ENCODE results near the gene PLXNA4.
A peak's percentile ranks its signal among the peaks of the same experiment; 100 is the strongest.

PLXNA4 gene

GRCh38 chr7:132475037-132475668 is 101.1 kb downstream of the PLXNA4 start:
- 42% methylated on average over 6 of the region's 8 CpGs for WGBS
- H2AFZ ChIP-seq (ENCODE audit: low read depth, low read length), result no peak overlapping the region
- no peak overlapping the region for H2BK5ac ChIP-seq (ENCODE audit: low read depth, low read length, poor library complexity, severe bottlenecking)
- no peaks in the 10 kb centered on the region for H3K79me1 ChIP-seq (replicated peaks; ENCODE audit: low read length, poor library complexity, severe bottlenecking)
- no peak overlapping the region for H4K91ac ChIP-seq (ENCODE audit: low read length)
- H3K9me3 ChIP-seq (ENCODE audit: control insufficient read depth, low read length), result no peaks in the 10 kb centered on the region
- no peak for DNase-seq
- no peak overlapping the region for H3K18ac ChIP-seq (ENCODE audit: low read depth in 1 of 2, low read length in 2 of 2)
- no peak overlapping the region for H2AK5ac ChIP-seq (ENCODE audit: low read length, severe bottlenecking)
- no peak overlapping the region for H3K23ac ChIP-seq (ENCODE audit: low read length in 2 of 2)
- no peak overlapping the region for H3K4me3 ChIP-seq (ENCODE audit: insufficient read depth in 1 of 2, low read depth in 1 of 2, low read length in 2 of 2)
- H3K27ac ChIP-seq (ENCODE audit: low read length, poor library complexity, severe bottlenecking), result no peak overlapping the region
- peaks cover 0 to 2% of the 10 kb centered on the region in 2 experiments for H3K36me3 ChIP-seq (ENCODE audit: control insufficient read depth in 1 of 2, insufficient read depth in 2 of 2, low read depth in 1 of 2, low read length in 2 of 2)
- no peak overlapping the region for H2BK120ac ChIP-seq (ENCODE audit: low read depth, low read length)
- no peak overlapping the region for H4K8ac ChIP-seq (ENCODE audit: low read length)
- no peak overlapping the region for H3K9ac ChIP-seq (ENCODE audit: low read length)
- no peak overlapping the region for H3K4me2 ChIP-seq (ENCODE audit: low read length, poor library complexity, severe bottlenecking)
- H2BK12ac ChIP-seq (ENCODE audit: low read length in 2 of 2), result no peak overlapping the region
- H3K4me1 ChIP-seq (ENCODE audit: control insufficient read depth, insufficient read depth, low read depth, low read length), result no peaks in the 10 kb centered on the region
- peak overlapping the region in 1 of 2 experiments; percentile 26 for H3K14ac ChIP-seq (ENCODE audit: low read length in 2 of 2)
- no peak overlapping the region for H3K4ac ChIP-seq (ENCODE audit: low read depth in 1 of 2, low read length in 2 of 2)
- H3K27me3 ChIP-seq (ENCODE audit: control insufficient read depth in 1 of 2, insufficient read depth in 1 of 2, low read length in 2 of 2), result peaks cover 0 to 31% of the 10 kb centered on the region in 2 experiments
- H2BK15ac ChIP-seq (ENCODE audit: low read depth, poor library complexity, severe bottlenecking), result no peak overlapping the region

GRCh38 chr7:132472463-132473120 is 103.7 kb downstream of the PLXNA4 start:
- H3K4me3 ChIP-seq (ENCODE audit: insufficient read depth in 1 of 2, low read depth in 1 of 2, low read length in 2 of 2), result no peak overlapping the region
- DNase-seq, result peak; percentile 56
- peak overlapping the region in 1 of 2 experiments; percentile 56 for H3K18ac ChIP-seq (ENCODE audit: low read depth in 1 of 2, low read length in 2 of 2)
- H4K91ac ChIP-seq (ENCODE audit: low read length), result no peak overlapping the region
- no peak overlapping the region for H2AK5ac ChIP-seq (ENCODE audit: low read length, severe bottlenecking)
- H2BK120ac ChIP-seq (ENCODE audit: low read depth, low read length), result no peak overlapping the region
- H2BK5ac ChIP-seq (ENCODE audit: low read depth, low read length, poor library complexity, severe bottlenecking), result no peak overlapping the region
- no peak overlapping the region for H4K8ac ChIP-seq (ENCODE audit: low read length)
- WGBS, result 30% methylated on average over 9 of the region's 10 CpGs
- peaks cover 0 to 5% of the 10 kb centered on the region in 2 experiments for H3K36me3 ChIP-seq (ENCODE audit: control insufficient read depth in 1 of 2, insufficient read depth in 2 of 2, low read depth in 1 of 2, low read length in 2 of 2)
- H3K4me2 ChIP-seq (ENCODE audit: low read length, poor library complexity, severe bottlenecking), result no peak overlapping the region
- no peak overlapping the region for H3K27ac ChIP-seq (ENCODE audit: low read length, poor library complexity, severe bottlenecking)
- peak overlapping the region; percentile 58 for H3K9ac ChIP-seq (ENCODE audit: low read length)
- H3K79me1 ChIP-seq (replicated peaks; ENCODE audit: low read length, poor library complexity, severe bottlenecking), result no peaks in the 10 kb centered on the region
- no peak overlapping the region for H2AFZ ChIP-seq (ENCODE audit: low read depth, low read length)
- H3K4me1 ChIP-seq (ENCODE audit: control insufficient read depth, insufficient read depth, low read depth, low read length), result no peaks in the 10 kb centered on the region
- no peak overlapping the region for H2BK12ac ChIP-seq (ENCODE audit: low read length in 2 of 2)
- no peaks in the 10 kb centered on the region for H3K9me3 ChIP-seq (ENCODE audit: control insufficient read depth, low read length)
- H3K14ac ChIP-seq (ENCODE audit: low read length in 2 of 2), result no peak overlapping the region
- peak overlapping the region in 1 of 2 experiments; percentile 12 for H3K4ac ChIP-seq (ENCODE audit: low read depth in 1 of 2, low read length in 2 of 2)
- peaks cover 0 to 31% of the 10 kb centered on the region in 2 experiments for H3K27me3 ChIP-seq (ENCODE audit: control insufficient read depth in 1 of 2, insufficient read depth in 1 of 2, low read length in 2 of 2)
- no peak overlapping the region for H2BK15ac ChIP-seq (ENCODE audit: low read depth, poor library complexity, severe bottlenecking)
- no peak overlapping the region for H3K23ac ChIP-seq (ENCODE audit: low read length in 2 of 2)

- Histone ChIP-seq H2BK12ac (ENCODE audit: low read length in 2 of 2) (no peak overlapping the region), H3K9me3 (ENCODE audit: control insufficient read depth, low read length) (no peaks in the 10 kb centered on the region), H3K14ac (ENCODE audit: low read length in 2 of 2) (no peak overlapping the region), H3K23ac (ENCODE audit: low read length in 2 of 2) (no peak overlapping the region), H3K79me1 (replicated peaks; ENCODE audit: low read length, poor library complexity, severe bottlenecking) (no peaks in the 10 kb centered on the region), H4K91ac (ENCODE audit: low read length) (no peak overlapping the region), H3K18ac (ENCODE audit: low read depth in 1 of 2, low read length in 2 of 2) (no peak overlapping the region), H3K27ac (ENCODE audit: low read length, poor library complexity, severe bottlenecking) (no peak overlapping the region), H3K4ac (ENCODE audit: low read depth in 1 of 2, low read length in 2 of 2) (no peak overlapping the region), H2BK5ac (ENCODE audit: low read depth, low read length, poor library complexity, severe bottlenecking) (no peak overlapping the region), H3K9ac (ENCODE audit: low read length) (peak overlapping the region; percentile 48), H3K27me3 (ENCODE audit: control insufficient read depth in 1 of 2, insufficient read depth in 1 of 2, low read length in 2 of 2) (peaks cover 0 to 28% of the 10 kb centered on the region in 2 experiments), H2AK5ac (ENCODE audit: low read length, severe bottlenecking) (no peak overlapping the region), H3K4me3 (ENCODE audit: insufficient read depth in 1 of 2, low read depth in 1 of 2, low read length in 2 of 2) (no peak overlapping the region), H4K8ac (ENCODE audit: low read length) (no peak overlapping the region), H3K4me1 (ENCODE audit: control insufficient read depth, insufficient read depth, low read depth, low read length) (no peaks in the 10 kb centered on the region), H2BK15ac (ENCODE audit: low read depth, poor library complexity, severe bottlenecking) (no peak overlapping the region), H3K36me3 (ENCODE audit: control insufficient read depth in 1 of 2, insufficient read depth in 2 of 2, low read depth in 1 of 2, low read length in 2 of 2) (peaks cover 0 to 9% of the 10 kb centered on the region in 2 experiments), H2AFZ (ENCODE audit: low read depth, low read length) (no peak overlapping the region), H3K4me2 (ENCODE audit: low read length, poor library complexity, severe bottlenecking) (no peak overlapping the region), H2BK120ac (ENCODE audit: low read depth, low read length) (no peak overlapping the region)
- DNase-seq, result no peak
- WGBS, result 69% methylated on average over 6 of the region's 6 CpGs
Observed at GRCh38 chr7:132471515-132471914, 104.8 kb downstream of the PLXNA4 start.

GRCh38 chr7:132469681-132470080 is 106.6 kb downstream of the PLXNA4 start:
- H4K91ac ChIP-seq (ENCODE audit: low read length), result no peak overlapping the region
- no peak overlapping the region for H2AFZ ChIP-seq (ENCODE audit: low read depth, low read length)
- no peak overlapping the region for H2BK12ac ChIP-seq (ENCODE audit: low read length in 2 of 2)
- H3K4me2 ChIP-seq (ENCODE audit: low read length, poor library complexity, severe bottlenecking), result no peak overlapping the region
- no peak overlapping the region for H2BK120ac ChIP-seq (ENCODE audit: low read depth, low read length)
- H3K4ac ChIP-seq (ENCODE audit: low read depth in 1 of 2, low read length in 2 of 2), result no peak overlapping the region
- H2BK15ac ChIP-seq (ENCODE audit: low read depth, poor library complexity, severe bottlenecking), result no peak overlapping the region
- no peak overlapping the region for H2BK5ac ChIP-seq (ENCODE audit: low read depth, low read length, poor library complexity, severe bottlenecking)
- no peak overlapping the region for H3K23ac ChIP-seq (ENCODE audit: low read length in 2 of 2)
- peaks cover 0 to 9% of the 10 kb centered on the region in 2 experiments for H3K36me3 ChIP-seq (ENCODE audit: control insufficient read depth in 1 of 2, insufficient read depth in 2 of 2, low read depth in 1 of 2, low read length in 2 of 2)
- H3K9ac ChIP-seq (ENCODE audit: low read length), result no peak overlapping the region
- H2AK5ac ChIP-seq (ENCODE audit: low read length, severe bottlenecking), result no peak overlapping the region
- H3K4me1 ChIP-seq (ENCODE audit: control insufficient read depth, insufficient read depth, low read depth, low read length), result no peaks in the 10 kb centered on the region
- no peak overlapping the region for H4K8ac ChIP-seq (ENCODE audit: low read length)
- no peaks in the 10 kb centered on the region for H3K9me3 ChIP-seq (ENCODE audit: control insufficient read depth, low read length)
- H3K27me3 ChIP-seq (ENCODE audit: control insufficient read depth in 1 of 2, insufficient read depth in 1 of 2, low read length in 2 of 2), result peaks cover 0 to 14% of the 10 kb centered on the region in 2 experiments
- no peak overlapping the region for H3K27ac ChIP-seq (ENCODE audit: low read length, poor library complexity, severe bottlenecking)
- H3K79me1 ChIP-seq (replicated peaks; ENCODE audit: low read length, poor library complexity, severe bottlenecking), result no peaks in the 10 kb centered on the region
- no peak overlapping the region for H3K4me3 ChIP-seq (ENCODE audit: insufficient read depth in 1 of 2, low read depth in 1 of 2, low read length in 2 of 2)
- H3K14ac ChIP-seq (ENCODE audit: low read length in 2 of 2), result no peak overlapping the region
- no peak for DNase-seq
- WGBS, result 72% methylated on average over 4 of the region's 4 CpGs
- H3K18ac ChIP-seq (ENCODE audit: low read depth in 1 of 2, low read length in 2 of 2), result no peak overlapping the region
